ENCODE data around the gene KIRREL3.

KIRREL3 gene

DNA sequence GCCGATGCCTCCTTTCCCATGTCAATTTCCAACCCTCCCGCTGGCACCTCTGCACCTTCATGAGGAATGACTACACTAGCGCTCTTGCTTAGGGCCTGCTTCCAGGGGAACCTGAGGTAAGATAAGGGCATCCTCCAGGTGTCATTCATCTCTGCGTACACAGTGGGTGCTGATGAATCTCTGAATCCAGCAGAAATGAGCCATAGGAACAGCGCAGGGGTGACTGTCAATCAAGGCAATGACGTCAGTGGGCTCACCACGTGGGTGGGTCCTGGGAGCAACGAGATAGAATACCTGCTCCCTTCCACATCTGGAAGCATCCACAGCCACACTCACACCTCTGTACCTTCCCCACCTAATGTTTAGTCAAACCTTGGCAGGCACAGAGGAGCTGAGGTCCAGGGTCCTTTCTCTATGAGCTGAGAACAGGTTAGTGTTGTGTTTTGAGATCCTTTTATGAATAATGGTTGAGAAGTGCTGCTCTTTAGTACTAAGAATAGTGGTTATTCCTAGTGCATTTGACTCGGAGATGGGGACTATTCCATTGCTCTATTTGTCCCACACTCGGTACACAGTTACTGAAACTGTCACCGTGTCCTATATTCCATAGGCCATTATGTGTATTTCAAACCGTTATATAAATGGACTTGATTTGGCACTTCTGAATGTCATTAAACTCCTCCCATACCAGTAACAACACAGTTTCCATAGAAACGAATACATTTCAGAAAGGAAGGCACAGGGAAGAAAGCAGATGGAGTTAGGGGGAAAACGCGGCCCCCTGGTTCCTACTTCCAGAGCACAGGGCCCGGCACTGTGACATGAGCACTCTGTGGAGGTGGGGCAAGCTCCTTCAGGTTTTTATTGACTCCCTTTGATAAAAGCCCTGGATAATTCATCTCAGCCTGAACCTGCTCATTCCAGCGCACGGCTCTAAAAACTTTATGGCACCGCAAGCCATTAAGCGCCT, 451.7 kb downstream of the KIRREL3 start:
- DNase-seq = no peak

GRCh38 chr11:126547691-126548090, 452.9 kb downstream of the KIRREL3 start:
- DNase-seq = no peak

DNA sequence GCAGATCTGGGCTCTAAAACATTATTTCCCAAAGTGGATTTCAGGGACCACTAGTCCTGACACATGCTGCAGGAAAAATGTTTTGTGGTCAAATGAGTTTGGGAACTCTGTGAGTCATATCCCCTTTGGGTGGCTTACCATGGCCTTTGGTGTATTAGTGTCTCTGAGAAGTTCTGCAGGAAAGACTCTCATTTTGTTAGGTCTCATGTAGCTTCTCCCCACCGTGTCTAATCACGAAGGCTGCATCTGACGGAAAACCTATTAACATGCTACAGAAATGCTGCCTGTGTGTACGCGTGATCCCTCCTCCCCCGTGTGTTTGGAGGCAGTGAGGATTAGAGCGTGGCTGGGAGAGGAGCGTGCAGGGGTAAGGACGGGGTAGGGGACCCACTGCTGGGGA, 453.4 kb downstream of the KIRREL3 start:
- no peak for DNase-seq

GRCh38 chr11:126546694-126547093, 453.9 kb downstream of the KIRREL3 start:
- DNase-seq = no peak

GRCh38 chr11:126546191-126546590, 454.4 kb downstream of the KIRREL3 start:
- DNase-seq = no peak

DNA sequence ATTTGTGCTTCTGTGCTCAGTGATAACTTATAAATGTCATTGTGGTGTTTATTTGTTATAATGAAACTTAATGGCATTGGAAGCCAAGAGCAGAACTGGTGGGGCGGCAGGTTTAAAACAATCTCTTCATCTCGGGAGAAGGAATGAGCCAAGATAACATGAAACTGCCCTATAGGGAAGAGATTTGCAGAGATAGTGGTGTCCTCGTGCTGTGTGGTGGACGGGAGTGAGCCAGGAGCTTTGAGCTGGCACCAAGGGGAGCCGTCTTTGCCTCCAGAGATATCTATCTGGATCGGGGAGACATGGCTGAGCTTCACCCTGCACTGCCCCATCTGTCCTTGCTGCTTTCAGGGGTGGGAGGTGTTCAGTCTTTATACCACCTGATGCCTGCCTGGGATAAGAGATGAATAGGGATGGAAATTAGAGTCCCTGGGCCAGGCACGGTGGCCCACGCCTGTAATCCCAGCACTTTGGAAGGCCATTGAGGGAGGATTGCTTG, 455.5 kb downstream of the KIRREL3 start:
- DNase-seq = no peak

- no peak for DNase-seq
Measured at GRCh38 chr11:126544108-126545056, 456.2 kb downstream of the KIRREL3 start.

DNA sequence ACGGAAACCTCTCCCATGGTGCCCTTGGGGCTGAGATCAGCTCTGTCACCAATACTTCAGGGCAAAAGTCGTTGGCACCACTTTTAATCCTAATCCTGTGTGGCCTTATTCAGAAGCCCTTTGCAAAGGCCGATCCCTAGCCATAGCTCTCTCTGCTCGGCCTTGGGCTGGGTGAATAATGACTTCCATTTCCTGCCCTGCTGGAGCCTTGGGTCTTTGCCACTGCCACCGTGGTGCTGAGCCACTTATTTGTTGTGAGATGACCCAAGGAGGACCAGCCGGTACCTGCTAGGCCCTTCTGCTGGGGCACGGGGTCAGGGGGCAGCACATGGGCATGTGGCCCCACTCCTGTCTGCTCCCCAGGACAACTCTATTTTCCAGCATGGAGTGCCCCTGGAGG, 456.9 kb downstream of the KIRREL3 start:
- no peak for DNase-seq

GRCh38 chr11:126542334-126543015, 458.1 kb downstream of the KIRREL3 start:
- DNase-seq = no peak

DNA sequence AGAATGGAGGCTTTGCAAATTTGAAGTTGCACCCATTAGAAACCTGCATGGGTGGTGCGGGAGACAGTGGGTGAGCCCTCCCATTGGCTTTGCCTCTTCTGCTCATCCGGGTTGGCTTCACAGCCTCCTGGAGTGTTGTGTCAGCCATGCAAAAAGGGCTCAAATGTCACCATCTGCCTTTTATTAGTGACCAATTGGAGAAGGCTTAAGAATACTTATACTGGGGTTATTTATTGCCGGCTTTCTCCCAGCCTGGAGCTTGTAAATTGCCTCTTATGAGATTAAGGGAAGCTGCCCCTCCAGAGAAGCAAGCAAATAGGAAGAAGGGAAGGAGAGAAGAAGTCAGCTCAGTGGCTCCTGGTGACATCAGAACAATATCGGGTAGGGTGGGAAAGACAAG, 462.5 kb downstream of the KIRREL3 start:
- no peak for DNase-seq

- no peak for DNase-seq
Measured at GRCh38 chr11:126537492-126537891, 463.1 kb downstream of the KIRREL3 start.

- DNase-seq = no peak
Measured at GRCh38 chr11:126534141-126534805, 466.3 kb downstream of the KIRREL3 start.

DNA sequence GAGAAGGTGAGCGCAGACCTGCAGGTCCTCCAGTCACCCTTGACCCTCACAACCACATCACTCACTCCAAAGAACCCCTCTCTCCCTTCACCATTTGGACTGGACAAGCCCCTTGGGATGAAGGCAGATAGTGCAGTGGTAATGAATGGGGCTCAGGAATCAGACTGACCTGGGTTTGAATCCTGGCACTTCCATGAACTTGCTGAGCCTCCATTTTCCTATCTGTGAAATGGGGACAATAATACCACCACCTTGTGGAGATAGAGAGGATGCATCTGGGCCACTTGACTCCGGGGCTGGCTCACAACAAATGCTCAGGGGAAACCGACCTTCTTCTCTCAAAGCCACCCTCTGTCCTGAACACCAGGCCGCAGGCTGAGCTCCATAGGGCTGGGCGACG, 467.0 kb downstream of the KIRREL3 start:
- DNase-seq = no peak

DNA sequence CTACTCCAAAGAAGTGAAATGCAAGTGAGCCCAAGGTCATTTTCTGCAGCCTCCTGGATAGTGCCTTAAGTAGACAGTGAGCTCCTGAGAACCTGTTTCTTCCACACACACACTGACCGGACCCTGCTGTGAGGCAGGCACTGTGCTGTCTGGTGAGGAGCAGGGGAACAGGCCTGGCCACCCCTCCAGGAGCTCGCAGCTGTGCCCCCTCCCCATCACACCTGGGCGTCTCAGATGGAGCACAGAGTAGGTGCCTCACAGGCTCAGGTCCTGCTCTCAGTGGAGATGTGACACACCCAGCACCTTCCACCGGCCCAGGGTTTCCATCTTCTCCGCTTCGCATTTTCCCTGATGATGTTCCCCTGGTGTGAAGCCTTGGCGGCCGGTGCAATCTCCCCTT, 470.2 kb downstream of the KIRREL3 start:
- no peak for DNase-seq

DNA sequence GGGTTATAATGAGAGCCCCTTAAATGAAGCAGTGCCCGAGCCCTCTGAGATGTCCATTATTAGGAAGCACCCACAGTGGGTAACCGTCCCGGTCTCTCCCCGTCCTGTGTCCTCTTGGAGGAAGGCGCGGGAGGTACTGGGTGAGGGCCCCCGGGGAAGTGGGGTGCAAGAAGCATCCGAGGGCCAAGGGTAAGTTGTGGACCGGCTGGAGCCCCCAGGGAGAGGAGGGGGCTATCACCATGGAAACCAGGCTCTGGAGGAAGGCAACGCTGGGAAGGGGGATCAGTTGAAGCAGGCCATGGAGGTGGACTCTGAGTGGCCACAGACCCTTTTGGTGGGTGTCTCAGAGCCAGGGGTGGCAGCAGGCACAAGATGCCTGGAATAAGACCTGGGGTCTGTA, 471.5 kb downstream of the KIRREL3 start:
- no peak for DNase-seq

GRCh38 chr11:126528075-126528474, 472.5 kb downstream of the KIRREL3 start:
- no peak for DNase-seq

DNA sequence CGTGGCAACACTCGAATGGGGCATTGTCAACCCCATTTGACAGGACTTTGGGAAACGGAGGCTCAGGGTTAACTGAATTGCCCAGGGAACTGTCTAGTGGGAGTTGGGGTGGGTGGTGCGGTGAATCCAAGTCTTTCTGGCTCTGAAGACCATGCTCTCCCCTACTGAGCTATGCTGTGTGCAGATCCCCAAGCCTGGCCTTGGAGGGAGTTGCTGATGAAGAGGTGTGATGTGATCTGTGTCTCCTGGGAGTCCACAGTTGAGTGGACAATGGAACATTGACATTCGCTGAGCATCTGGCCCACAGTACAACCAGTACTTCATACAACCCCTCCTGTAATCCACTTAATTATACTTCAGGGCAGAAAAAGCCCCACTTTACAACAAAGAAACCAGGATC, 472.9 kb downstream of the KIRREL3 start:
- no peak for DNase-seq

GRCh38 chr11:126526471-126526870, 474.1 kb downstream of the KIRREL3 start:
- no peak for DNase-seq

- DNase-seq = no peak
Measured at GRCh38 chr11:126525702-126526101, 474.9 kb downstream of the KIRREL3 start.

DNA sequence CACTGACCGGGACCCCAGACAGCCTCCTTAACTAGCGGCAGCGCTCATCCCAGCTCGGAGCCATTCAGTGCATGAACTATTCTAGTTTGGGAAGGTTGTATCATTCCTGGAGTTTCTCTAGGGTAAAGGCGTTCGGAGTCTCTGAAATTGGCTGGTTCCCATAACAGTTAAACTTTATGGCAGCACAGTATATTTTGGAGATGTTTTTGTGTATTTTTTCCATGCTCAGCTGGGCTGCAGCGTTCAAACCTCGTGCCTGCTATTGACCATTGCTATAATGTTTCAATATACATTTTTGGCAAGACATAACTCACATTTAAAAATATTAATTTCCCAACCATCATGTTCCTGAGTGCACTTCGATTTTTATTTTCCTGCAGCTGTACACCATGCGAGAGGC, 475.4 kb downstream of the KIRREL3 start:
- DNase-seq = no peak

DNA sequence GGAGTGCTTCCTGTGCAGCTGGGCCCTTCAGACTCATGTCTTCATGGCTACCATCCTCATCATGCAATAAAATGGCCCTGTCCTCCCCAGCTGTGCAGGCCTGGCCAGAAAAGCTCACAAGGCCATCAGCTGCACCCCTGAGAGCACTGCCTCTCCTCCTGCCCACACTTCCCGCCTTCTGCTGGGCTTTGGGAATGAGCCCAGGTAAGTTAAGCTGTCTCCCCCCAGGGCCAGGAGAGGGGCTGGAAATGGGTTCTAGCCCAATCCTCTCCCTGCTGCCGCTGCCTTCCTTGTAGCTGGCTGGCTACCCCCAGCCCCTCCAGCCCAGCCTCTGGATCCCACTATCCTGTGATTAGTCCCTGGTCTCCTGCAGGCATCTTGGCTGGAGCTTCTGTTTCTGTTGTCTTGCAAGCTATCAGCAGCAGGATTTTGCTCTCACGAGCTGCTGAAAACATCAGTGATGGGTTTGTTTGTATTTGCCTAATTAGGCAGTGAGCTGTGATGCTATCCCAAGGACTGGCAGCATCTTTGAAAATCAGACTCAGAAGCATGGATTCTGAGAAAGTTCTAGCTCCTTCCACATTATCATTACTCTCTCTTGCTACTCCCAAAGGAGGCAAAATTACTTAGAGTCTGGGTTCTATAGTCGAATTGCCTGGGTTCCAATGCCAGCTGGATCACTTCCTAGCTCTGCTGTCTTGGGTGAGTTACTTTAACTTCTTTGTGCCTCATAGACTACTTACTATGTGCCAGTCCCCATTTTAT, 476.9 kb downstream of the KIRREL3 start:
- DNase-seq = no peak
